Measurements from ENCODE around the gene ZNF511. TPM values are rescaled to one million over a fixed set of nuclear protein-coding genes. Genes with fewer than 3 reads are reported as not detected.
A peak's percentile ranks its signal among the peaks of the same experiment; 100 is the strongest.

The ZNF511 gene
- total RNA-seq, 4 donors from 2014 or later, result 23.1 to 45.5 (median 30.0) TPM

- TF ChIP-seq CTCF (IDR thresholded peaks at IDR 0.05), result no peak
- TF ChIP-seq POLR2A (IDR thresholded peaks at IDR 0.05), result no peak
- Histone ChIP-seq H3K4me1 (no peaks in the 10 kb centered on the region), H3K27ac (no peak overlapping the region), H3K4me3 (no peak overlapping the region), H3K36me3 (no peaks in the 10 kb centered on the region), H3K9me3 (no peaks in the 10 kb centered on the region), H3K27me3 (no peaks in the 10 kb centered on the region)
- intact Hi-C loops (cut with DNase I; ENCODE audit: low total_unique reads), result no loop called here
- DNase-seq, result no peak
Observed at GRCh38 chr10:133353988-133354605, 45.4 kb downstream of the ZNF511 start.

- DNase-seq, result no peak
- intact Hi-C loops (cut with DNase I; ENCODE audit: low total_unique reads), result no loop called here
- TF ChIP-seq CTCF (IDR thresholded peaks at IDR 0.05) (no peak), POLR2A (IDR thresholded peaks at IDR 0.05) (no peak)
- H3K4me3 ChIP-seq, result no peak overlapping the region
- H3K27me3 ChIP-seq, result no peaks in the 10 kb centered on the region
- no peaks in the 10 kb centered on the region for H3K9me3 ChIP-seq
- no peak overlapping the region for H3K27ac ChIP-seq
- no peaks in the 10 kb centered on the region for H3K36me3 ChIP-seq
- H3K4me1 ChIP-seq, result no peaks in the 10 kb centered on the region
Observed at GRCh38 chr10:133354672-133355240, 46.0 kb downstream of the ZNF511 start.

GRCh38 chr10:133355266-133355665 lies 46.6 kb downstream of the ZNF511 start:
- Histone ChIP-seq H3K4me3 (no peak overlapping the region), H3K9me3 (no peaks in the 10 kb centered on the region), H3K27ac (no peak overlapping the region), H3K4me1 (no peaks in the 10 kb centered on the region), H3K27me3 (no peaks in the 10 kb centered on the region), H3K36me3 (no peaks in the 10 kb centered on the region)
- DNase-seq, result no peak
- intact Hi-C loops (cut with DNase I; ENCODE audit: low total_unique reads), result no loop called here
- no peak for TF ChIP-seq POLR2A (IDR thresholded peaks at IDR 0.05)
- no peak for TF ChIP-seq CTCF (IDR thresholded peaks at IDR 0.05)

GRCh38 chr10:133355991-133356390 lies 47.3 kb downstream of the ZNF511 start:
- H3K27ac ChIP-seq, result no peak overlapping the region
- no peak for TF ChIP-seq CTCF (IDR thresholded peaks at IDR 0.05)
- no peak for TF ChIP-seq POLR2A (IDR thresholded peaks at IDR 0.05)
- no peak overlapping the region for H3K4me3 ChIP-seq

GRCh38 chr10:133356549-133357284 lies 48.0 kb downstream of the ZNF511 start:
- no peaks in the 10 kb centered on the region for H3K4me1 ChIP-seq
- intact Hi-C loops (cut with DNase I; ENCODE audit: low total_unique reads), result no loop called here
- DNase-seq, result no peak
- H3K9me3 ChIP-seq, result no peaks in the 10 kb centered on the region
- TF ChIP-seq CTCF (IDR thresholded peaks at IDR 0.05) (no peak), POLR2A (IDR thresholded peaks at IDR 0.05) (no peak)
- H3K27ac ChIP-seq, result peak overlapping the region in 1 of 2 donors; percentile 74
- H3K4me3 ChIP-seq, result peak overlapping the region; percentile 16 to 47
- H3K36me3 ChIP-seq, result no peaks in the 10 kb centered on the region
- H3K27me3 ChIP-seq, result no peaks in the 10 kb centered on the region

More at GRCh38 chr10:133355991-133356390, 47.3 kb downstream of the ZNF511 start:
- H3K9me3 ChIP-seq, result no peaks in the 10 kb centered on the region
- intact Hi-C loops (cut with DNase I; ENCODE audit: low total_unique reads), result no loop called here
- no peak for DNase-seq
- H3K27me3 ChIP-seq, result no peaks in the 10 kb centered on the region
- H3K36me3 ChIP-seq, result no peaks in the 10 kb centered on the region
- no peaks in the 10 kb centered on the region for H3K4me1 ChIP-seq

All from uterus (tissue), 4 donors.